ENCODE results near the gene TOR2A.

DNA sequence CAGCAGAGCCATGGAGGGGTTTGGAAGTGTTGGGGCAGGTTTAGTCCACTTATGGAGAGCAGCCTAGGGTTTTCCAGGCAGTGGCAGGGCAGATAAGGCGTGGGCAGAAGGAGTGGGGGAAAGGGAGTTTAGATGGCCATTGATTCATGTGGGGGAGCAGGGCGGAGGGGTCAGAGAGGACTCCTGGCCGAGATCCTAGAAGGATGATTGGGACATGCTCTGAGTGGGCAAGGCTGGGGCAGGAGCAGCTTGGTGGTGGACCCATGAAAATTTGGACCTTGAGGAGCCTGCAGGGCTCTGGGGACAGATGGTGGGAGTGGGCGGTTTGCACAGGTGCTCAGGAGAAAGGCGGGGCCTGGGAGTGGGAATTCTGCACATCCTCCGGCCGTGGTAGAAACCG lies 18.1 kb upstream of the TOR2A start:
- TF ChIP-seq GABPB1 (CRISPR knock-in tag; IDR thresholded peaks at IDR 0.05) (no peak), ZNF512 (CRISPR knock-in tag; IDR thresholded peaks at IDR 0.05; ENCODE audit: borderline replicate concordance) (no peak), ZNF671 (CRISPR knock-in tag; IDR thresholded peaks at IDR 0.05) (no peak), ATF1 (CRISPR knock-in tag; IDR thresholded peaks at IDR 0.05) (no peak), NFE2L1 (CRISPR knock-in tag; IDR thresholded peaks at IDR 0.05) (no peak), ATF2 (CRISPR knock-in tag; IDR thresholded peaks at IDR 0.05; ENCODE audit: borderline replicate concordance, low read depth) (no peak), TCF7 (CRISPR knock-in tag; IDR thresholded peaks at IDR 0.05; ENCODE audit: low read depth) (no peak), HMGA2 (CRISPR knock-in tag; IDR thresholded peaks at IDR 0.05) (no peak)
- TF ChIP-seq, protein P1, sequence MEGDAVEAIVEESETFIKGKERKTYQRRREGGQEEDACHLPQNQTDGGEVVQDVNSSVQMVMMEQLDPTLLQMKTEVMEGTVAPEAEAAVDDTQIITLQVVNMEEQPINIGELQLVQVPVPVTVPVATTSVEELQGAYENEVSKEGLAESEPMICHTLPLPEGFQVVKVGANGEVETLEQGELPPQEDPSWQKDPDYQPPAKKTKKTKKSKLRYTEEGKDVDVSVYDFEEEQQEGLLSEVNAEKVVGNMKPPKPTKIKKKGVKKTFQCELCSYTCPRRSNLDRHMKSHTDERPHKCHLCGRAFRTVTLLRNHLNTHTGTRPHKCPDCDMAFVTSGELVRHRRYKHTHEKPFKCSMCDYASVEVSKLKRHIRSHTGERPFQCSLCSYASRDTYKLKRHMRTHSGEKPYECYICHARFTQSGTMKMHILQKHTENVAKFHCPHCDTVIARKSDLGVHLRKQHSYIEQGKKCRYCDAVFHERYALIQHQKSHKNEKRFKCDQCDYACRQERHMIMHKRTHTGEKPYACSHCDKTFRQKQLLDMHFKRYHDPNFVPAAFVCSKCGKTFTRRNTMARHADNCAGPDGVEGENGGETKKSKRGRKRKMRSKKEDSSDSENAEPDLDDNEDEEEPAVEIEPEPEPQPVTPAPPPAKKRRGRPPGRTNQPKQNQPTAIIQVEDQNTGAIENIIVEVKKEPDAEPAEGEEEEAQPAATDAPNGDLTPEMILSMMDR (IDR thresholded peaks at IDR 0.05), result no peak
- TF ChIP-seq, protein P2, sequence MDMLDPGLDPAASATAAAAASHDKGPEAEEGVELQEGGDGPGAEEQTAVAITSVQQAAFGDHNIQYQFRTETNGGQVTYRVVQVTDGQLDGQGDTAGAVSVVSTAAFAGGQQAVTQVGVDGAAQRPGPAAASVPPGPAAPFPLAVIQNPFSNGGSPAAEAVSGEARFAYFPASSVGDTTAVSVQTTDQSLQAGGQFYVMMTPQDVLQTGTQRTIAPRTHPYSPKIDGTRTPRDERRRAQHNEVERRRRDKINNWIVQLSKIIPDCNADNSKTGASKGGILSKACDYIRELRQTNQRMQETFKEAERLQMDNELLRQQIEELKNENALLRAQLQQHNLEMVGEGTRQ (CRISPR knock-in tag; IDR thresholded peaks at IDR 0.05), result no peak
